Measurements from ENCODE around the gene CHD1L.
"Not testable (repeated sequence)": the region's sequence is repeated elsewhere in the genome, so short reads cannot be mapped to it uniquely, and the experiment has no call there.

Gene CHD1L

DNA sequence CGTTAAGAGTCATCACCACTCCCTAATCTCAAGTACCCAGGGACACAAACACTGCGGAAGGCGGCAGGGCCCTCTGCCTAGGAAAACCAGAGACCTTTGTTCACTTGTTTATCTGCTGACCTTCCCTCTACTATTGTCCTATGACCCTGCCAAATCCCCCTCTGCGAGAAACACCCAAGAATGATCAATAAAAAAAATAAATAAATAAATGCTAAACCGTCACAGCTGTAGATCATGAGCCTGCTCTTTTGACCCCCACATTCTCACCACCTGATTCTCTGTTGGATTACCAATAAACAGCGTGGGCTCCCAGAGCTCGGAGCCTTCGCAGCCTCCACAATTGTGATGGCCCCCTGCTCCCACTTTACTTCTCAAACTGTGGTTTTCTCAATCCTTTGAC, 8.6 kb upstream of the CHD1L start:
- not testable (repeated sequence) for DNase-seq

DNA sequence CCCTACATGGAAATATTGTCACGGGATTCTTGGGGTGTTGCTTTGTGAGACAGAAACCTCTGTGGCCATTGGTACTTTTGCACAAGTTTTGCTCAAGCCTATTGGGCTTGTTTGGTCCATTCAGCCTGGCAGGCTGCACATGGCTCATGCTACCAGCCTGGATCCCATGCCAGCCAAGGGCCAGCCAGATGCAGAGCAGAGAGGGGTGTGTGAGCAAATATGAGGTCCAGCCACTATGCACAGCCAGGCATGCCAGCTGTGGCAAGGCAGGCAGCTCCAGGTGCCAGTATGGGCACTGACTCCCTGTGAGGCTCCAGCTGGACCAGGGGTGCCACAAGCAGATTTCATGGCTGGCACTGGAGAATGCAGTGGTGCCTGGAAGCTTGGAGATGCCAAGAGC, 6.7 kb upstream of the CHD1L start:
- no peak for DNase-seq

DNA sequence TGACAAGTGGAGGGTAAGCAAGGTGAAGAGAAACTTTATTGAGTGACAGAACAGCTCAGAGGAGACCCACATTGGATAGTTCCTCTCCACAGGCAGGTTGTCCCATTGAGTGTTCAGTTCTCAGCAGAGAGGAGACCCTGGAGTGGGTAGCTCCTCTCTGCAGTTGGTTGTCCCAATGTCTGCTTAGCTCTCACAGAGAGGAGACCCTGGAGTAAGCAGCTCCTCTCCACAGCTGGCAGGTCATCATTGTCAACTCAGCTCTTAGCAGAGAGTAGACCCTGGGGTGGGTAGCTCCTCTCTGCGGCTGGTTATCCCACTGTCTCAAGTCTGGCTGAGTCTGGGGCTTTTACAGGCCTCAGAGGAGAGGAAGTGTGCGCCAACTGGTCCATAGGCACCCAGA, 6.0 kb upstream of the CHD1L start:
- DNase-seq: no peak

DNA sequence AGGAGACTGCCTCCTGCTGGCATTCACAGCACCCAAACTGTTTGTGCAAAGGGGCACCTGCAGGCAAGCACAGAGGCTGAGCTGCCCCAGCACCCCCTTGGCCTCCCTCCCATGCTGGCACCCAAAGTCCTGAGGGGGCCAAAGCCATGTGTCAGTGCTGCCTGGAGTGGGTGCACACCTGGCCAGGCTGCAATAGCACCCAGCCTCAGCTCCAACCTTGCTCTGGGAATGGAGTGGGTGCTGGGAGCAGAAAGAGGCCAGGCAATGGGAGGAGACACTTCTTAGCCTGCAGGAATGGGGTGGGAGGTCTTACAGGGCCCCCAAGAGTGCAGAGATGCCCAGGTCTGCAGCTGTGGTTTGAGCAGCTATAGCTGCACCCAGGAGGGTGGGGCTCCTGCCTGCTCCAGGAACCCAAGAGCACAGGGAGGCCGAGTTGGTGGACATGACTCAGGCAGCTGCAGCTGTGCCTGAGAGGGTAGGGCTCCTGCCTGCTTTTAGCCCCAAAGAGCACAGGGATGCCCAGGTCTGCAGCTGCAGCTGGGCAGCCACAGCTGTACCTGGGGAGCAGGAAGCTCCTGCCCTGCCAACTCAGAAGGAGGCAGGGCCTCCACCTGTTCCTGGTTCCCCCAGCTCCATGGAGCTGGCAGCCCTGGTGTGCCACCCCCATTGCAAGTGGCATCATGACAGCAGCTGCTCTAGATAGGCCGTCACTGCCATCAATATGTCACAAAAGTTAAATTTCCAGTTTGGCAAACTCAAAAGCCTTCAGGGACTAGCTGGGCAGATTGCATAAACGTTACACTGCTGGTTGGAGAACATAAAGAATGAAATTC, 5.3 kb upstream of the CHD1L start:
- no peak for DNase-seq

DNA sequence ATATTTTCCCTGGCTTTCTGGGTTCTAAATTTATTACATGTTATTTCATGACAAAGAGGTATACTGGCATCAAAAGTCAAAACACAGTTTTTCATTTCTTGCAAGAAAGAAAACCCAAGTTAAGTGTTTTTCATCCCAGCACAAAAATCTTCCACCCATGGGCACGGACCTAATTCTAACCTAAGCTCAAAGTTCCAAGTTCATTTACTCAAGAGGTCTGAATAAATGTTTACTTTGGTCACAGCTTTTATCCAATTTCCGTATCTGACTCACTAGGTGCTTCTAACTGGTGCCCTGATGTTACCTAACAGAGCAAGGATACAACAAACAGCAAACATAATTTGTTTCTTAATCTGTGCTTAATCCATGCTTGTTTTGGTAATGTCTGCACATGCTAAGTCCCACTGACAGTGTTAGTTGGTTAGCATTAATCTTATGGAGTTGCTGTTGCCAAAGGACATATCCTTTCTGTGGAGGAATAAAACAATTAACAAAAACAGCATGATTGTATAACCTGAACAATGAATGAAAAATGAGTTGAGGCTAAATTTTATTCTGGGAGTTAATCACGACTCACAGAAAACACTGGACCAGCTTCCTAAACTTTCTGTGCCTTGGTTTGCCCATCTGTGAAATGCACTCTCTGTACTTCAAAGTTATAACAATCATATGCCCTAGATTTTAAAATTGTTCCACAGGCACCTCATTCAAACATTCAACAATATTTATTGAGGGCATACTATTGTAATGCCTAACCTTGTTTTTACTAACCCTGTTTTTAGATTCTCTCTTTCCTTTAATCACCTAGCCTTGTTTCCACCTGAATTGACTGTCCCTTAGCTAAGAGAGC, 4.2 kb upstream of the CHD1L start:
- DNase-seq: no peak

DNA sequence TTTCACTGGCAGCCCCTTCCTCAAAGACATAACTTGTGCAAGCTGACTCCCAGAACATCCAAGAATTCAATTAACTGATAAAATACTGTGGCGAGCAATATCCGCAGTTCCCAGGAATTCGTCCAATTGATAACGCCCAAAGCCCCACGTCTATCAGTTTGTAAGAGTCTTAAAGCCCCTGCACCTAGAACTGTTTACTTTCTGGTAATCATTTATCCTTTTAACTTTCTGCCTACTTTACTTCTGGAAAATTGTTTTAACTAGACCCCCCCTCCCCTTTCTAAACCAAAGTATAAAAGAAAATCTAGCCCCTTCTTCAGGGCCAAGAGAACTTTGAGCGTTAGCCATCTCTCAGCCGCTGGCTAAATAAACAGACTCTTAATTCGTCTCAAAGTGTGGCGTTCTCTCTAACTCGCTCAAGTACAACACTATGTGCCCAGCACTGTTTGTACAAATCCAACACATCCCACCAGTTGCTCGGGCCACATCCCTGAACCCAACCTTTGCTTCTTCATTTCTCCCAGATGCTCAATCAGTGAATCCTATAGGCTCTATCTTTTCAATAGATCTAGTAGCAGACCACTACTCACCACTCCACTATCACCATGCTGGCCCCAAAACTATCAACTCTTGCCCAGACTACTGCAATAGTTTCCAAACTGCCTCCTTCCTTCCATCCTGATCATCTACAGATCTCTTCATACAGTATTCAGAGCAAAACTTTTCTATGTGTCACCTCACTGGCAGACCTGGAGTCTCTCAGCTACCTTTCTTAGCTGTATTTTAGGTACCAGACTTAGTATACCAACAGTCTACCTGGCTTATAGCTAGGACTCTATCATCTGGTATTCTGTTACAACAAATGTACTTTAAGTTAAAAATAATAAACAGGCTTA, 3.3 kb upstream of the CHD1L start:
- no peak for DNase-seq

DNA sequence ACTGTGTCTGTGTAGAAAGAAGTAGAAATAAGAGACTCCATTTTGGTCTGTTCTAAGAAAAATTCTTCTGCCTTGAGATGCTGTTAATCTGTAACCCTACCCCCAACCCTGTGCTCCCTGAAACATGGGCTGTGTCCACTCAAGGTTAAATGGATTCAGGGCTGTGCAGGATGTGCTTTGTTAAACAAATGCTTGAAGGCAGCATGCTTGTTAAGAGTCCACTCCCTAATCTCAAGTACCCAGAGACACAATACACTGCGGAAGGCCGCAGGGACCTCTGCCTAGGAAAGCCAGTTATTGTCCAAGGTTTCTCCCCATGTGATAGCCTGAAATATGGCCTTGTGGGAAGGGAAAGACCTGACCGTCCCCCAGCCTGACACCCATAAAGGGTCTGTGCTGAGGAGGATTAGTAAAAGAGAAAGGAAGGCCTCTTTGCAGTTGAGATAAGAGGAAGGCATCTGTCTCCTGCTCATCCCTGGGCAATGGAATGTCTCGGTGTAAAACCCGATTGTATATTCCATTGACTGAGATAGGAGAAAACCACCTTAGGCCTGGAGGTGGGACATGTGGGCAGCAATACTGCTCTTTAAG, 2.3 kb upstream of the CHD1L start:
- DNase-seq: not testable (repeated sequence)

DNA sequence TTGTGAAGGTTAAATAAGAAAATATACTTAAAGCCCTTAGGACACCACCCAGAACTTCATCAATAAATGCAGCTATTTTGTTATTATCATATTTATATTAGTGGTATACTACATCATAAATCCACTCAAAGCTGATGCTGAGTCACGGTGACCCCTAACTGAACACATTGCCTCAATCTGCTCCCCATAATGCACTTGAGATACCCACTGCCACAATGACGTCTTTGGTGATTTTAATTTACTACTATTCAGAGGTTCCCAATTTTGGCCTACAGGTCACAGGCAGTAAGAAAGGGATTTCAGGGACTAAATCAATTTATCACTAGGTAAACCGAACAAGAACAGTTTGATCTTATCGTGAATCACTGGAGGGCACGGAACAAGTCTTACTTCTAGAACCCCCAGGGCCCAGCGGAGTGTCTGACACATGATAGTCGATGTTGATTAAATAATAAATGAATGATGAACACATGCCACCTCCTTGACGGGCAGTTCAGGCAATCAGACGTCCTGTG, 493 bp upstream of the CHD1L start:
- DNase-seq: no peak

DNA sequence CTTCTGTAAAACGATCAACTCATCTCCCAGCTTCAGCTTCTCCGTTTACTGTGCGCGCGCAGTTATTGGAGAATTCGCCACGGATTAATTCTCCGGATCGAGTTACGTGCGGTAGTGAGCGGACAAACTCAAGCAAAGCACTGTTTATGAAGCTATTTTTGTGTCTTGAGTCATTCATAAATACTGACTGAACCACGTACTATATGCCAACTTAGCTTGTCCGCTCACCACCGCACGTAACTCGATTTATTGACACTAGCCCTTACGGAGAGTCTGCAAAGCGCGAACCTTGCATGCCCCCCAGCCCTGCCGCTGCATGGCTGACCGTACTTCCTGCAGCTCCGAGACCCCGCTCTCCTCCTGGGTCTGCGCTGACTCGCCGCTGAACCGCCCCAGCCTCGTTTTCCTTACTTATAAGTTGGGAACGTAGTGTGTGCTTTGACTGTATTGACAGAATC, 773 bp downstream of the CHD1L start:
- DNase-seq: peak; percentile 87

DNA sequence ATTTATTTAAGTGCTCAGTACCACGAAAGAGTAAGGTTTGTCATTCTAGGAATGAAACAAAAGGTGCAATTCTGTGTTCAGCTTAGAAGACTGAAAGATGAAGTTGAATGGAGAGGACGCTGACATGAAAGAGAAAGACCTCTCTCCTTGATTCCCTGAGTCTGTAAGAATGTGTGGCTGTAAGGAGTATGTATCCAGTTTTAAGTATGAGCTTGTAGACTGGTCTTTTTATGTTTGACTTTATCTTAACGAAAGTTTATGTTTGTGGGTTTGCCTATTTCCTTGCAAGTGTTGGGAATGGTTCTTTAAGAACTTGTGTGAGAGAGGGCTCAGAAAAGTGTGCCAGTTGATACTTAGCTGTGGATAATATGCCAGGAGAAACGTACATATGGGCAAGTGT, 1.4 kb downstream of the CHD1L start:
- DNase-seq: no peak

DNA sequence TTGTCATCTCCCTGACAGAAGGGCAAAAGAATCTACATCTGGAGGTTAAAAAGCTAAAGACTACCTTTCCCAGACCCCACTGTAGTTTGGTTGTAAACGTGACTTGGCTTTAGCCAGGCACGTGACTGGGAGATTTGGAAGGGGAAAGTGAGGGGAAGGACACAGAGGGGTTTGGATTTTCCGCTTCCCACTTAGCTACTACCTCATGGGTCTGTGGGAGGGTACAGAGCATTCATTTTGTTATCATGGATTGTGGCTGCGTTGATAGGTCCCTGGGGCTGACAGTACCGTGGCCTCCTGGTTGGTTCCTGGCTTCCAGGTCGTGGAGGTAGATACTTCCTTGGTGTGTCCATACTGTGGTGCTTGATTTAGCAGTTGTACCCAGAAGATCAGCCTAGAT, 2.6 kb downstream of the CHD1L start:
- no peak for DNase-seq

DNA sequence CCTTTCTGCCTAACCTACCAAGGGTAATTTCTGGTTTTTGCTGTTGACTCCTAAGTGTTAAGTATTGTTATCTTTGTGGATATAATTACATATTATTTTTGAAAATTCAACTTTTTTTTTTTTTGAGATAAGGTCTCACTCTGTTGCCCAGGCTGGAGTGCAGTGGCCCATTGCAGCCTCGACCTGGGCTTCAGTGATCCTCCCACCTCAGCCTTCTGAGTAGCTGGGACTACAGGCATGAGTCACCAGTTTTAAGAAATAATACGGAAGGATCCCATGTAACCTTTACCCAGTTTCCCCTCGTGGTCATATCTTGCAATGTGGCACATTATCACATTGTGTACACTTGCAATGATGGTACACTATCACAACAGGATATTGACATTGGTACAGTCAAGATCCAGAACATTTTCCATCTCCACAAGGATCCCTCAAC, 3.1 kb downstream of the CHD1L start:
- no peak for DNase-seq

DNA sequence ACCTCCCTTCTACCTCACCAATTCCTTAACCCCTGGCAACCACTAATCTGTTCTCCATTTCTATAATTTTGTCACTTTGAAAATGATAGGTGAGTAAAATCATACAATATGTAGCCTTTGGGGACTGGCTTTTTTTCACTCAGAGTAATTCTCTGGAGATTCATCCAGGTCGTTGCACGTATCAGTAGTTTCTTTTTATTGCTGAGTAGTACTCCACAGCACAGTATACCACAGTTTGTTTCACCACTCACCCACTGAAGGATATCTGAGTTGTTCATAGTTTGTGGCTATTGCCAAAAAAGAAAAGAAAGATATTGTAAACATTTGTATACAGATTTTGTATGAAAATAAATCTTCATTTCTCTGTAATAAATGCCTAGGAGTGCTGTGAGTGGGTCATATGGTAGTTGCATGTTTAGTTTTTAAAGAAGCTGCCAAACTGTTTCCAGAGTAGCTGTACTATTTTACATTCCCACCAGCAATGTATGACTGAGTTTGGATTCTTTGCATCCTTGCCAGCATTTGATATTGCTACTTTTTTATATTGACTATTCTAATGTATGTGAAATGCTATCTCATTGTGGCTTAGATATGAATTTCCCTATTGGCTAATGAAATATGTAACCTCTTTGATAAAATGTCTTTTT, 3.7 kb downstream of the CHD1L start:
- no peak for DNase-seq

DNA sequence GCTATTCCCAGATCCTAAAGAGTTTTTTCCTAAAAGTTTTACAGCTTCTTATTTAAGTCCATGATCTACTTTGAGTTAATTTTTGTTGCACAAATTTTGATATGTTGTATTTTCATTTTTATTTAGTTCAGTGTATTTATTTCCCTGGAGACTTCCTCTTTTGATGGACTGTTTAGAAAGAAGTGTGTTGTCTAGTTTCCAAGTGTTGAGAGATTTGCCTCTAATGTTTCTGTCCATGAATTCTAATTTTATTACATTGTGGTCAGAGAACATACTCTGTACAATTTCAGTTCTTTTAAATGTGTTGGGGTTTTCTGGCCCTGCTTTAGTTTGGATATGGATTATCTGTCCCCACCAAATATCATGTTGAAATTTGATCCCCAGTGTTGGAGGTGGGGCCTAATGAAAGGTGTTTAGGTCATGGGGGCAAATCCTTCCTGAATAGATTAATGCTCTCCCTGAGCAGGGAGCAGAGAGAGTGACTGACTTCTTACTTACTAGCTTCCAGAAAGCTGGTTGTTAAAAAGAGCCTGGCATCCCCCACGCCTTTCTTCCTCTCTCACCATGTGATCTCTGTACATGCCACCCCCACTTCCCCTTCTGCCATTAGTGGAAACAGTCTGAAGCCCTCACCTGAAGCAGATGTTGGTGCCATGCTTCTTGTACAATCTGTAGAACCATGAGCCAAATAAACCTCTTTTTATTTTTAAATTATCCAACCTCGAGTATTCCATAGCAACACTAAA, 4.6 kb downstream of the CHD1L start:
- DNase-seq: no peak

DNA sequence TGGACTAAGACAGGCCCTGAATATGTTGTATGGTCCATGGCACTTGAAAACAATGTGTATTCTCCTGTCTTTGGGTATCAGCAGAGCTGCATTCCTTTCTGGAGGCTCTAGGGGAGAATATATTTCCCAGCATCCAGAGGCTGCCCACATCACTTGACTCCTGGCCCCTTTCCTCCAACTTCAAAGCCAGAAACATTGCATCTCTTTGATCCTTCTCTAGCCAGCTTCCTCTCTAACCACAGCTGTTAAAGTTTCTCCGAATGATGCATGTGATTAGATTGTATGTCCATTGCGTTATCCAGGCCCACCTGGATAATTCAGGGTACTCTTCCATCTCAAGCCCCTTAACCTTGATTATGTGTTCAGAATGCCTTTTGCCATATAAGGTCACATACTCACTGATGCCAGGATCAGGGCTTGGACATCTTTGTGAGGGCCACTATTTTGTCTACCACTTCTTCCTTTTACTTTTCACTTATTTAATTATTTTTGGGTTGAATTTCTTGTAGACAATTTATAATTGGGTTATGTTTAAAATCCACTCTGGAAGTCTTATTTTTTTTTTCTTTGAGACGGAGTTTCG, 5.3 kb downstream of the CHD1L start:
- no peak for DNase-seq

DNA sequence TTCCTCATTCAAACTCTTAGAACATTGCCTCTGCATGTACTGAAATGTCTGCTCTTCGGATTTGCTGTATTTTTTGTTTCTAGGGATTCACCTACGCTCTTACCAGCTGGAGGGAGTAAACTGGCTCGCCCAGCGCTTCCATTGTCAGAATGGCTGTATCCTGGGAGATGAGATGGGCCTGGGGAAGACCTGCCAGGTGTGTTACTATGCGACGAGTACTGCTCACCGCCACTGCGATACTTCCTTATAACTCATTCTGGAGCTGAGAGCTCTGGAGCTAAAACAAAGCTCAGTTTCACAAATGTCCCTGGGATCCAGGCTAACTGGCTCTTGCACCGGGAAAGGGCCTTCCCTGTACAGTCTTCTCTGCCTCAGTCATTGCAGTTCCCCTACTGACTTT, 10.1 kb downstream of the CHD1L start:
- DNase-seq: no peak

DNA sequence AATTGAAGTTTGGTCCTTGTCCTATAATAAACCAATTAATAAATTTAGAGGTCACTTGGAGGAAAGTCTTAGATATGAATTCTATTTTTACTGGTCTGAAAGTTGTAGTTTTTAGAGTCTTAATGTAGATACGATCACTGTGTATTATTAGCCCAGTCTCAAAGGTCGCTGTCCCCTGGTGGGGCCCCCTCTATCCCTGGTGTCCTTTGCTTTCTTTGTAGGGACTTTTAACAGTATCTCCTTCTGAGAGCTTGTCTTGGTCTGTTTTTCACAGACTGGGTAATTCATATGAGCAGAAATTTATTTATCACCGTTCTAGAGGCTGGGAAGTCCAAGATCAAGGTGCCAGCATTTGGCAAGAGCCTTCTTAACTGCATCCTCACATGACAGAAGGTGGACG, 18.5 kb downstream of the CHD1L start:
- DNase-seq: no peak

DNA sequence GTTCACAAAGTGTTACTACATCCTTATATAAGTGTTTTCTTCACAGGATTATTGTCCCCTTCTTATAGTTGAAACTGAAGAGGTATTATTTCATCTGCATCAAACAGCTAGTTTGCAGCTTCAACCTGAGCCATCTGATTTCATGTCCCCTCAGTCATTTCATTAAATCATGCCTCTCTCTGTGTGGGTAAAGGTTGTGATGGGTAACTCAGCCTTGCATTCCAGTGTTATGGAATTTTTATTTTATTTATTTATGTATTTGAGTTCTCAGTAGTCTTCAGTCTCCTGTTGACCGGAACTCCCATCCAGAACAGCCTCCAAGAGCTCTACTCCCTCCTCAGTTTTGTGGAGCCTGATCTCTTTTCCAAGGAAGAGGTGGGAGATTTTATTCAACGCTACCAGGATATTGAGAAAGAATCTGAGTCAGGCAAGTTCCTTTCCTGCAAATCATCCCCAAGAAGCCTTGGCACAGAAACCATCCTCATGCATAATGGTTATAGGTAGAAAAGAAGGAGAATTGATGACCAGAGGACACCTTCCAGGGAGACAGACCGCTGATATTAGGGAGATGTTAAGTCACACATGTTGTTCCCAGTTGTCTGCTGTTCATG, 21.8 kb downstream of the CHD1L start:
- DNase-seq: peak; percentile 13

DNA sequence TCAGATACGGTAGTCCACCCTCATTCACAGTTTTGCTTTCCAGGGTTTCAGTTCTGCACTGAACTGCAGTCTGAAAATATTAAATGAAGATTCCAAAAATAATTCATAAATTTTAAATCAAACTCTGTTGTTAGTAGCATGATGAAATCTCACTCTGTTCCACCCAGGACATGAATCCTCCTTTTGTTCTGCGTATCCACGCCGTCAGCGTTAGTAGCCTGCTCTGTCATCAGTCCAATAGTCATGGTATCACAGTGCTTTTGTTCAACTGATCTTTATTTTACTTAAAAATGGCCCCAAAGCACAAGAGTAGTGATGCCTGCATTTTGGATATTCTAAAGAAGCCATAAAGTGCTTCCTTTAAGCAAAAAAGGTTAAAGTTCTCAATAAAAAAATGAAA, 23.9 kb downstream of the CHD1L start:
- DNase-seq: no peak

DNA sequence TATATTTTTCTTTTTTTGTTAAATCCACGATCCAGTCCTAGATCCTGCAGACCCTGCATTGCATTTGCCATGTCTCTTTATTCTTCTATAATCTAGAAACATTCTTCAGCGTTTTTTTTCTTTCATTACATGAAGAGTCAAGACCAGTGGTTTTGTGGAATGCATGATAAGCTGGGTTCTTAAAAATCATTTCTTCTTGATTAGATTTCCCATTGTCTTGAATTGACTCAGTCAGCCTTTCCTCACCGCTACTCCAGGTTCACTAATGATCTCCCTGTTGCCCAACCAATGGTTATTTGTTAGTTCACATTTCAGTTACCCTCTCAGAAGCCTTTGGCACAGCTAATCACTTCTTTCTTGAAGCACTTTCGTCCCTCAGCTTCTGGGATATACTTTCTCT, 25.2 kb downstream of the CHD1L start:
- DNase-seq: no peak
